ENCODE measurements around the gene ELAVL2. TPM values are rescaled to one million over a fixed set of nuclear protein-coding genes. Genes with fewer than 3 reads are reported as not detected.

The ELAVL2 gene
- total and polyA plus RNA-seq, 12 donors = under 0.01 to 0.64 (median 0.11) TPM; not detected in 5

GRCh38 chr9:23777328-23777727 is 48.7 kb downstream of the ELAVL2 start:
- Histone ChIP-seq H3K27me3 (no peaks in the 10 kb centered on the region), H3K9me3 (no peaks in the 10 kb centered on the region), H3K27ac (no peak overlapping the region), H3K4me1 (peaks cover 0 to 12% (median 5%) of the 10 kb centered on the region in 9 donors), H3K36me3 (no peaks in the 10 kb centered on the region), H3K4me3 (no peak overlapping the region)
- intact Hi-C loops (cut with DNase I) = loop anchor here in 1 of 10 donors (10.0 kb wide), 1 partner anchor 73 kb away; no protein-coding TSS in a partner anchor
- no peak for TF ChIP-seq CTCF (IDR thresholded peaks at IDR 0.05)
- WGBS, 2 donors = 84 to 88% methylated on average over 5 of the region's 5 CpGs
- ATAC-seq (no peak), DNase-seq (no peak)

GRCh38 chr9:23775549-23775948 is 50.5 kb downstream of the ELAVL2 start:
- no peak for TF ChIP-seq CTCF (IDR thresholded peaks at IDR 0.05)
- no peak for ATAC-seq
- WGBS, 2 donors = 79 to 83% methylated on average over 6 of the region's 6 CpGs
- intact Hi-C loops (cut with DNase I) = loop anchor here in 1 of 10 donors (10.0 kb wide), 1 partner anchor 71 kb away; no protein-coding TSS in a partner anchor
- no peak overlapping the region for H3K27ac ChIP-seq
- no peak for DNase-seq
- no peaks in the 10 kb centered on the region for H3K36me3 ChIP-seq
- H3K4me1 ChIP-seq = peaks cover 0 to 12% (median 5%) of the 10 kb centered on the region in 9 donors
- H3K4me3 ChIP-seq = no peak overlapping the region
- H3K27me3 ChIP-seq = no peaks in the 10 kb centered on the region
- H3K9me3 ChIP-seq = no peaks in the 10 kb centered on the region

DNA sequence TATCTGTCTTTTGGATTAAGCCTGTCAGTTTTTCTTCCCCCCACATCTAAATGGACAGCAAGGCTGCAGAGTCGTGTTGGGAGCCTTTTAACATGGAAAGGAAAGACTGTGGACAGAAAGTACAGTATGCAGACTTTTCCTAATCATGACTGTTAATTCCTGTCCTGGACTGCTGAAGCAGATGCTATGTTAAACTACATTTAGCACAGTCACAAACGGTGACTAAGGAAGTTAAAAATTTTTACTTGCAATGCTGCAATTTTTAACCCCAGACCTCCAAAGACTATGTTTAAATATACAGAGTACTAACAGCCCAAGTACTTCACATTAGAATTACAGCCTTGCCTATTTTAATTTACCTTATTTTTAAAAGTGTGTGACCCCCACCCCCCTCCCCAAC is 51.8 kb downstream of the ELAVL2 start:
- peaks cover 0 to 8% (median 3%) of the 10 kb centered on the region in 9 donors for H3K4me1 ChIP-seq
- H3K9me3 ChIP-seq = no peaks in the 10 kb centered on the region
- ATAC-seq (no peak), DNase-seq (no peak)
- intact Hi-C loops (cut with DNase I) = loop anchor here in 1 of 10 donors (10.0 kb wide), 1 partner anchor 69 kb away; no protein-coding TSS in a partner anchor
- 16 to 21% methylated on average over 2 of the region's 2 CpGs for WGBS, 2 donors
- H3K4me3 ChIP-seq = no peak overlapping the region
- H3K27ac ChIP-seq = no peak overlapping the region
- no peak for TF ChIP-seq CTCF (IDR thresholded peaks at IDR 0.05)
- H3K36me3 ChIP-seq = no peaks in the 10 kb centered on the region
- no peaks in the 10 kb centered on the region for H3K27me3 ChIP-seq

DNA sequence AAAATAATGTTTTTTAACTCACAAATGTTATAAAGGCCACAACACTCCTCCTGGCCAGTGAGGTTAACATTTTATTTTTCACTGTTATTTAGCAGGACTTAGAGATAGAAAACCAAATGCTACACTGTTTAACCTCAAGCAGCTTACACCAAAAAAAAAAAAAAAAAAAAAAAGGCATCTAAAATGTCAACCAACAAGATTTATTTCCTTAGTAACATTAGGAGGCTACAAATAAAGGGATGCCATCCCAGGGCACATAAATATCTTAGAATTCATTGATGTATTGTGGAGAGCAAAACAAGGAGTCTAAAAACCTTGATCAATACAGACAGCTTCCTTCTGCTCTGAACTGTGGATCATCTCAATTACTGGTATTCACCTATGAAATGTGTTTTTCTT is 53.7 kb downstream of the ELAVL2 start:
- Histone ChIP-seq H3K9me3 (no peaks in the 10 kb centered on the region), H3K36me3 (no peaks in the 10 kb centered on the region), H3K27me3 (no peaks in the 10 kb centered on the region), H3K4me3 (no peak overlapping the region), H3K4me1 (no peaks in the 10 kb centered on the region), H3K27ac (no peak overlapping the region)
- ATAC-seq = no peak
- DNase-seq = no peak
- no peak for TF ChIP-seq CTCF (IDR thresholded peaks at IDR 0.05)
- intact Hi-C loops (cut with DNase I) = loop anchor here in 1 of 10 donors (10.0 kb wide), 1 partner anchor 68 kb away; no protein-coding TSS in a partner anchor

All from heart right ventricle (tissue), 16 donors.